Superior temporal gyrus (tissue), 1 donor: Measurements from ENCODE around the gene AUTS2.

Experiments
- DNase-seq: peaks from one replicate; pipeline ENCODE4 v3.0.0-alpha.2; 2016; ENCODE audit errors: extremely low spot score

Gene AUTS2

GRCh38 chr7:69656890-69657289 lies 58.6 kb downstream of the AUTS2 start:
- no peak for DNase-seq

- no peak for DNase-seq
Measured at GRCh38 chr7:69657331-69657730, 59.1 kb downstream of the AUTS2 start.

- DNase-seq: no peak
Measured at GRCh38 chr7:69657985-69658384, 59.7 kb downstream of the AUTS2 start.

- no peak for DNase-seq
Measured at GRCh38 chr7:69659983-69660382, 61.7 kb downstream of the AUTS2 start.

GRCh38 chr7:69661342-69661741 lies 63.1 kb downstream of the AUTS2 start:
- DNase-seq: no peak

GRCh38 chr7:69663911-69664832 lies 65.9 kb downstream of the AUTS2 start:
- no peak for DNase-seq

GRCh38 chr7:69665369-69665768 lies 67.1 kb downstream of the AUTS2 start:
- no peak for DNase-seq

GRCh38 chr7:69668339-69668870 lies 70.1 kb downstream of the AUTS2 start:
- no peak for DNase-seq

- no peak for DNase-seq
Measured at GRCh38 chr7:69670701-69671100, 72.4 kb downstream of the AUTS2 start.

- no peak for DNase-seq
Measured at GRCh38 chr7:69673074-69673473, 74.8 kb downstream of the AUTS2 start.

- no peak for DNase-seq
Measured at GRCh38 chr7:69674701-69675182, 76.5 kb downstream of the AUTS2 start.

- no peak for DNase-seq
Measured at GRCh38 chr7:69676247-69676646, 78.0 kb downstream of the AUTS2 start.

GRCh38 chr7:69677054-69677852 lies 79.0 kb downstream of the AUTS2 start:
- DNase-seq: no peak

- no peak for DNase-seq
Measured at GRCh38 chr7:69677881-69678493, 79.7 kb downstream of the AUTS2 start.

GRCh38 chr7:69678494-69679187 lies 80.4 kb downstream of the AUTS2 start:
- no peak for DNase-seq

- no peak for DNase-seq
Measured at GRCh38 chr7:69681181-69681580, 82.9 kb downstream of the AUTS2 start.

GRCh38 chr7:69682518-69682917 lies 84.2 kb downstream of the AUTS2 start:
- no peak for DNase-seq

- no peak for DNase-seq
Measured at GRCh38 chr7:69683002-69683401, 84.7 kb downstream of the AUTS2 start.

- no peak for DNase-seq
Measured at GRCh38 chr7:69684369-69685292, 86.4 kb downstream of the AUTS2 start.

GRCh38 chr7:69685293-69685631 lies 87.0 kb downstream of the AUTS2 start:
- DNase-seq: no peak
